H1 (cell line): Measurements from ENCODE around the gene CBFB. TPM values are rescaled to one million over a fixed set of nuclear protein-coding genes. Genes with fewer than 3 reads are reported as not detected.

Experiments used
- BRCA1 ChIP-seq: IDR thresholded peaks from 2 replicates; pipeline ENCODE4 v1.6.1; 2012; ENCODE audit warnings: low read depth, low read length, improper control_type of control experiment
- CTBP2 ChIP-seq: IDR thresholded peaks from 2 replicates; pipeline ENCODE4 v1.7.0; 2011; ENCODE audit warnings: borderline replicate concordance, mild to moderate bottlenecking, moderate library complexity, mixed read lengths, low read length; ENCODE audit not compliant: insufficient read depth, insufficient read length
- EZH2 ChIP-seq: fragments of 200-600 bp; sonication (generic); IDR thresholded peaks from 2 replicates; pipeline ENCODE4 v1.7.1; 2012; ENCODE audit warnings: low read depth, mild to moderate bottlenecking, moderate library complexity, low read length, inconsistent platforms; ENCODE audit not compliant: severe bottlenecking
- JUND ChIP-seq: IDR thresholded peaks from 2 replicates; pipeline ENCODE4 v1.6.1; 2011; ENCODE audit warnings: mild to moderate bottlenecking, improper control_type of control experiment, low read length
- POU5F1 ChIP-seq: IDR thresholded peaks from 2 replicates; pipeline ENCODE4 v1.6.1; 2011; ENCODE audit warnings: low read depth, mild to moderate bottlenecking, low read length, moderate library complexity
- RAD21 ChIP-seq, 2 experiments: IDR thresholded peaks in 1 of 2; conservative IDR thresholded peaks in 1 of 2; 2 replicates each; pipeline ENCODE4 v1.6.1; 2011; ENCODE audit warnings: low read depth in 2 of 2, low read length in 2 of 2, improper control_type of control experiment in 1 of 2, inconsistent platforms in 1 of 2, mild to moderate bottlenecking in 1 of 2, moderate library complexity in 1 of 2
- RFX5 ChIP-seq: IDR thresholded peaks from 2 replicates; pipeline ENCODE4 v1.6.1; 2011; ENCODE audit warnings: low read depth, low read length, improper control_type of control experiment, borderline replicate concordance
- RNF2 ChIP-seq: fragments of 200-900, 300-1000 bp; sonication (generic); IDR thresholded peaks from 2 replicates; pipeline ENCODE4 v1.7.1; 2016; ENCODE audit warnings: borderline replicate concordance, low read depth, mild to moderate bottlenecking, antibody characterized with exemption, low read length; ENCODE audit not compliant: poor library complexity, severe bottlenecking; ENCODE audit errors: missing control alignments
- SAP30 ChIP-seq: fragments of 300-600 bp; sonication (generic); IDR thresholded peaks from 2 replicates; pipeline ENCODE4 v1.7.1; 2012; ENCODE audit warnings: low read length, moderate library complexity, mild to moderate bottlenecking, inconsistent platforms; ENCODE audit not compliant: insufficient read depth, insufficient replicate concordance
- SIN3A ChIP-seq, 2 experiments: IDR thresholded peaks in 1 of 2; conservative IDR thresholded peaks in 1 of 2; 2 replicates each; pipeline ENCODE4 v1.6.1; 2011 to 2012; ENCODE audit warnings: low read length in 2 of 2, improper control_type of control experiment in 1 of 2, low read depth in 1 of 2, mild to moderate bottlenecking in 1 of 2
- SIRT6 ChIP-seq: IDR thresholded peaks from one replicate; pipeline ENCODE4 v1.7.1; 2012; ENCODE audit warnings: low read length, inconsistent platforms
- SUZ12 ChIP-seq: fragments of 200-600 bp; sonication (generic); IDR thresholded peaks from 2 replicates; pipeline ENCODE4 v1.6.1; 2012; ENCODE audit warnings: mild to moderate bottlenecking, inconsistent platforms, low read length, moderate library complexity, mixed read lengths
- YY1 ChIP-seq: IDR thresholded peaks from 2 replicates; pipeline ENCODE4 v1.6.1; 2011; ENCODE audit warnings: low read depth, mild to moderate bottlenecking, low read length
- polyA plus RNA-seq, 7 experiments: library from polyadenylated mRNA; depleted of rRNA in 3 of 7; stranded (reverse) in 5 of 7; unstranded in 2 of 7; fragments of >200 nt in 5 of 7; fragments of 200-250 nt in 2 of 7; gene quantifications; 1 replicate in 5 of 7; 2 replicates in 1 of 7; 4 replicates in 1 of 7; pipeline versions ENCODE4 v1.2.1 to v1.2.3, GENCODE V29; 2011 to 2013; ENCODE audit warnings: missing spikeins in 2 of 7, mixed read lengths in 2 of 7
- total RNA-seq: library from RNA; stranded (reverse); fragmentation: NEBNext Ultra II Directional; extraction: Animal tissue kit (Norgen Biotek cat#: 25700); gene quantifications from 2 replicates; pipeline ENCODE4 v1.2.1, GENCODE V29; 2021
- TF ChIP-seq, protein P1 (sequence below), 3 experiments: IDR thresholded peaks; 1 replicate in 2 of 3; 2 replicates in 1 of 3; pipeline versions ENCODE4 v1.5.1 to v1.6.1; 2011; ENCODE audit warnings: low read length in 3 of 3, mild to moderate bottlenecking in 3 of 3, inconsistent platforms in 2 of 3, low read depth in 1 of 3, moderate library complexity in 1 of 3; ENCODE audit not compliant: insufficient read depth in 1 of 3; ENCODE audit errors: control extremely low read depth in 1 of 3
- TF ChIP-seq, protein P2 (sequence below): IDR thresholded peaks from 2 replicates; pipeline ENCODE4 v1.6.1; 2012; ENCODE audit warnings: inconsistent platforms
- TF ChIP-seq, protein P3 (sequence below): IDR thresholded peaks from 2 replicates; pipeline ENCODE4 v1.6.1; 2012; ENCODE audit warnings: low read length, inconsistent platforms

CBFB gene
- total and polyA plus RNA-seq, 2 of the 8 experiments (the other 6 are each of a cell fraction or from before 2014, with no cell fraction given): 11.5 to 31.6 TPM

DNA sequence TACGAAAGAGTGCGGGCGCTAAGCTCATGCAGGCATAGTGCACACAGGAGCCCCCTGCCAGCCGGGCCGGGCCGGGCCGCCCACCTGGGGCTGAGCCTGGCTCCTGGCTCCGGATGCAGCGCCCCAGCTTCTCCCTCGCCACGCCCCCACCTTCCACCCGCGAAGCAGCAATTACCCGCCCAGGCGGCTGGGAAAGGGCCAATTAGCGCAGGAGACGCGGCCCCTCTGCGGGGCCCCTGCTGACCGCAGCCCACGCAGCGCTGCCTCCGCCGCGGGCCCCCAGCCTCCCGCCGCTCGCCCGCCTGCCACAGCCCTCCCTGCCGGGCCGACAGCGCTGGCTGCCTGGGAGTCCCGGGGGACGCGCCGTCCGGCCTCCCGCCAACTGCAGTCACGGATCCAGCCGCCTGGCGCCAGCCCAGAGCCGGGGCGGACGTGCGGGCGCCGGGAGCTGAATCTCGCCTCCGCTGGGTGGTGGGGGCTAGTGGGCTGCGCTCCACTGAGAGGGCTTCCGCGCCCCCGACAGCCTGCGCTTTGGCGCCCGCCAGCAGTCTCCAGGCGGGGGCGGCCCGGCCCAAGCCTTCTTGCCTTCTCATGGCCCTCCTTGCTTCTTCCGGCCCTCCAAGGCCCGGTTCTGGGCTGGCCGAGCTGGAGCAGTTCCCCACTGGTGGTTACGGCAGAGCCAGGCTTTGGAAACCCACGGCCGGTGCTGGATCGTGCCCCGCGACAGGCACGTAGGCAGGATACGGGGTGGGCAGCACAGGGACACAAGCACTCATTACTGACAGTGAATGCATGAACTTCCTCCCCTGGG lies 14.9 kb upstream of the CBFB start (continued):
- TF ChIP-seq POU5F1: no peak
- no peak for TF ChIP-seq SIN3A (conservative IDR thresholded peaks at IDR 0.05 in 1 of 2, IDR thresholded peaks at IDR 0.05 in 1 of 2; ENCODE audit: low read depth in 1 of 2, low read length in 2 of 2)
- TF ChIP-seq, protein P1, sequence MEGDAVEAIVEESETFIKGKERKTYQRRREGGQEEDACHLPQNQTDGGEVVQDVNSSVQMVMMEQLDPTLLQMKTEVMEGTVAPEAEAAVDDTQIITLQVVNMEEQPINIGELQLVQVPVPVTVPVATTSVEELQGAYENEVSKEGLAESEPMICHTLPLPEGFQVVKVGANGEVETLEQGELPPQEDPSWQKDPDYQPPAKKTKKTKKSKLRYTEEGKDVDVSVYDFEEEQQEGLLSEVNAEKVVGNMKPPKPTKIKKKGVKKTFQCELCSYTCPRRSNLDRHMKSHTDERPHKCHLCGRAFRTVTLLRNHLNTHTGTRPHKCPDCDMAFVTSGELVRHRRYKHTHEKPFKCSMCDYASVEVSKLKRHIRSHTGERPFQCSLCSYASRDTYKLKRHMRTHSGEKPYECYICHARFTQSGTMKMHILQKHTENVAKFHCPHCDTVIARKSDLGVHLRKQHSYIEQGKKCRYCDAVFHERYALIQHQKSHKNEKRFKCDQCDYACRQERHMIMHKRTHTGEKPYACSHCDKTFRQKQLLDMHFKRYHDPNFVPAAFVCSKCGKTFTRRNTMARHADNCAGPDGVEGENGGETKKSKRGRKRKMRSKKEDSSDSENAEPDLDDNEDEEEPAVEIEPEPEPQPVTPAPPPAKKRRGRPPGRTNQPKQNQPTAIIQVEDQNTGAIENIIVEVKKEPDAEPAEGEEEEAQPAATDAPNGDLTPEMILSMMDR (IDR thresholded peaks at IDR 0.05; ENCODE audit: control extremely low read depth in 1 of 3, insufficient read depth in 1 of 3, low read depth in 1 of 3, low read length in 3 of 3): peak; percentile 4 to 23 (median 8); a peak in 3 of 4 replicates
- TF ChIP-seq RFX5: no peak
- peak in 1 of 2 experiments; percentile 30; a peak in 3 of 4 replicates for TF ChIP-seq RAD21 (IDR thresholded peaks at IDR 0.05 in 1 of 2, conservative IDR thresholded peaks at IDR 0.05 in 1 of 2; ENCODE audit: low read depth in 2 of 2, low read length in 2 of 2)
- TF ChIP-seq CTBP2: no peak
- peak; percentile 82 for TF ChIP-seq SUZ12
- no peak for TF ChIP-seq JUND
- no peak for TF ChIP-seq RNF2
- no peak for TF ChIP-seq SIRT6
- no peak for TF ChIP-seq BRCA1
- TF ChIP-seq EZH2: peak; percentile 60
- TF ChIP-seq, protein P2, sequence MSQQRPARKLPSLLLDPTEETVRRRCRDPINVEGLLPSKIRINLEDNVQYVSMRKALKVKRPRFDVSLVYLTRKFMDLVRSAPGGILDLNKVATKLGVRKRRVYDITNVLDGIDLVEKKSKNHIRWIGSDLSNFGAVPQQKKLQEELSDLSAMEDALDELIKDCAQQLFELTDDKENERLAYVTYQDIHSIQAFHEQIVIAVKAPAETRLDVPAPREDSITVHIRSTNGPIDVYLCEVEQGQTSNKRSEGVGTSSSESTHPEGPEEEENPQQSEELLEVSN: 0 out of 2 replicates have a peak, but pooled peaks have one; percentile 32
- TF ChIP-seq YY1: no peak
- TF ChIP-seq, protein P3, sequence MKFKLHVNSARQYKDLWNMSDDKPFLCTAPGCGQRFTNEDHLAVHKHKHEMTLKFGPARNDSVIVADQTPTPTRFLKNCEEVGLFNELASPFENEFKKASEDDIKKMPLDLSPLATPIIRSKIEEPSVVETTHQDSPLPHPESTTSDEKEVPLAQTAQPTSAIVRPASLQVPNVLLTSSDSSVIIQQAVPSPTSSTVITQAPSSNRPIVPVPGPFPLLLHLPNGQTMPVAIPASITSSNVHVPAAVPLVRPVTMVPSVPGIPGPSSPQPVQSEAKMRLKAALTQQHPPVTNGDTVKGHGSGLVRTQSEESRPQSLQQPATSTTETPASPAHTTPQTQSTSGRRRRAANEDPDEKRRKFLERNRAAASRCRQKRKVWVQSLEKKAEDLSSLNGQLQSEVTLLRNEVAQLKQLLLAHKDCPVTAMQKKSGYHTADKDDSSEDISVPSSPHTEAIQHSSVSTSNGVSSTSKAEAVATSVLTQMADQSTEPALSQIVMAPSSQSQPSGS: no peak
- TF ChIP-seq SAP30: no peak
